ENCODE measurements around the gene KANK3.
"Not testable (repeated sequence)": the region's sequence is repeated elsewhere in the genome, so short reads cannot be mapped to it uniquely, and the experiment has no call there.

KANK3 gene

GRCh38 chr19:8314981-8315640, 28.0 kb downstream of the KANK3 start:
- not testable (repeated sequence) for DNase-seq

DNA sequence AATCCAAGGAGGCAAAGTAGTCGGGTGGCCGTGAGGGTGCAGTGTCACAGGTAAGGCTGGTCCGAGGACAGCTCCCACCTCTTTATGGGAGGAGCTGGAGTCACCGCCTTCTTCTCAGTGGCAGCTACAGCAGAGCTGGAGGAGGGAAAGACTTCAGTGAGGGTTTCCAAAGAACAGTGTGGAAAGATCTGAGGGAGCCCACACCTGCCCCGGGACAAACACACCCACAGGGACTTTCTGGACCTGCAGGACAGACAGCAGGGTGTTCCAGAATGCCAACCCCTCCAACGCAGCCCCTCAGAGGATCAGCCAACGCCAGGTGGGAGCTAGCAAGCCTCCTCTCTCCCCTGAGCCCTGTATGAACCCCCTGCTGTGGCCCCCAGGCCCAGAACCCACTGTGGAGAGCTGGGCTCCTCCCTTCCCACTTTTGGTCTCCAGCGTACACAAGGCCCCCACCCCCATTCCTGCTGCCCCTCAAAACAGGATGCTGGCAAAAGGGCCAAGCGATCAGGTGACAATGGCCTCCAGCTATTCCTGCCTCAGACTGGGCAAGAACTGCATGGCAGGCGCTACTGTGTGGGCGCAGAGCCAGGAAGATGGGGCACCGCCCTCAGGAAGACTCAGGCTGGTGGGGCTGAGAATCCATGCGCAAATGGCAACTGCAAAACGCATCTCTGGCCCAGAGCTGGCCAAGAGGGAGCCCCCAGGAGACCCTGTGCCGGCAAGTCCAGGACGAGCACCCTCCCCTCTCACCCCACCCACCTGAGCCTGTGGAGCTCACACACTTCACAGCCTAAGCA, 31.4 kb downstream of the KANK3 start:
- DNase-seq, result no peak

GRCh38 chr19:8310342-8311055, 32.6 kb downstream of the KANK3 start:
- DNase-seq, result no peak

GRCh38 chr19:8308891-8309291, 34.2 kb downstream of the KANK3 start:
- no peak for DNase-seq

- DNase-seq, result no peak
Measured at GRCh38 chr19:8307965-8308866, 34.8 kb downstream of the KANK3 start, which contains the start of gene CD320. Gene CD320 (minus strand): TSS chr19:8308358. CDS start chr19:8308290, 68 bp downstream.

GRCh38 chr19:8307400-8307964, 35.6 kb downstream of the KANK3 start:
- no peak for DNase-seq

DNA sequence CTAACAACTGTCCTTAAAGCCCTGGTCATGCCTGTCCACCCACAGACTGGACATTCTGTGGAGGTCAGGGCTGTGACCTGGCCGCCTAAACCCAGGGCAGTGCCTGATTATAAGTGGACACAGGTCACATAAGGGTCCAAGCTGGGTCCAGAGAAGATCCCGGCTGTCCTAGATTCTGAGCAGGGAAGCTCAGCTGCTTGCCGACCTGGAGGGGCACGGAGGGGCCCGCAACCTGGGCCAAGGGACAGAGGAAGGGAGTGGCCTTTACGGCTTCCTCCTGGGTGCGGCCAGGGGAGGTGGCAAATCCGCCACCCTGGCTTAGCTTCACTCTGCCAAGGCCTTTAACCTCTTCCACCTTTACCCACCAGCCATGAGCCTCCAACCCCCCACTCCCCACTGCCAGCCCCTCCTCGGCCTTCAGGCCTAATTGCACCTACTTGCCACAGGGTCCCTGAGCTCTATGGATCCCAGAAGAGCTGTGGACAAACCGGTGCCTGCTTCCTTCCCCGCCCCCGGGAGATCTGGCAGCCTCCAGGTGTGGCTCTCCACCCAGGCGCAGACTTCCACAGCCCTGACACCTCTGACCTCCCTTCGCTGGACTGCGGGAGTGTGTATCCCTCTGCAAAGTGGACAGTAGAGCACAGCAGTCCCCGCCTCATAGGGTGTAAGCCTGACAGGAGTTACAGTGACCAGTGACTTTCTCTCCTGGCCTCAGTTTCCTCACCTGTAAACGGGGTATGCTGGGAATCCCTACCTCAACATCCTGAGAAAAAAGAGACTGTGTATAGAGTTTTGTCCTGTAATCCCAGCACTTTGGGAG, 36.6 kb downstream of the KANK3 start:
- DNase-seq, result no peak

- DNase-seq, result no peak
Measured at GRCh38 chr19:8305798-8306197, 37.3 kb downstream of the KANK3 start.

- no peak for DNase-seq
Measured at GRCh38 chr19:8304841-8305621, 38.0 kb downstream of the KANK3 start.

DNA sequence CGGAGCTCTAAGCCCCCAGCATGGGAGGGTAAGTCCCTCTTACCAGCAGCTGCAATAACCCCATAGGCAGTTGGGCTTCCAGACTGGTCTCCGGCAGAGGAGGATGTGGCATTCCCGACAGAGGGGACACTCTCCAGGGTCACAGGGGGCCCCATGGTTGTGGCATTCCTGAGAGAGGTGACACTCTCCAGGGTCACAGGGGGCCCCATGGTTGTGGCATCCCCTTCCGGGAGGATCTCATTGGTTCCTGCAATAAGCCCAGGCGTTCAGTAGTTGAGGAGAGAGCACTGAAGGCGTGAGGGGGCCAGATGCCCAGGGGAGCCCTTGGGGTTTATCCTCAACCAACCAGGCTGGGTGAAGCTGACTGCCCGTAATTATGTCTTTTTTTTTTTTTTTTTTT, 40.3 kb downstream of the KANK3 start:
- DNase-seq, result no peak

GRCh38 chr19:8302357-8302691, 40.7 kb downstream of the KANK3 start:
- no peak for DNase-seq

DNA sequence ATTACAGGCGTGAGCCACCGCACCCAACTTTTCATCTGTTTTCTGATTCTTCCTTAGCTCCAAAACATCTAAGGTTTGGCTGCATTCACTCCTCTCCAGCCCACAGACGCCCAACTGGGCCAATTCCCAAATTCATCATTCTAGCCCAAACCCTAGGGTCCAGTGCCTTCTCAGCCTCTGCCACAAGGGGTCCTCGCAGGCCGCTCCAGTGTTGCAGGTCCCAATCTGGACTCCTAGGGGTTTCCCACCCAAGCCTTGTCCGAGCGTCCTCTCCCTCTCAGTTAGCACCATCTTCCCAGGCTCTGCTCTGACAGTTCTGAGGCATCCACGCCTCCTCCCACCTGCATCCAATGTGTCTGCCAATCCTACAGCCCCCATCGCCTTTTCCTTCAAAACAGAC, 51.7 kb downstream of the KANK3 start:
- DNase-seq, result not testable (repeated sequence)

- not testable (repeated sequence) for DNase-seq
Measured at GRCh38 chr19:8276508-8276907, 66.6 kb downstream of the KANK3 start.
